GM11168 (cell line): ENCODE measurements around the gene SETD2.
"Not testable (repeated sequence)": the region's sequence is repeated elsewhere in the genome, so short reads cannot be mapped to it uniquely, and the experiment has no call there.

ENCODE experiments used
- in situ Hi-C: fragments of 300-500 bp; cut with MboI; formaldehyde crosslinking; loops from one replicate; pipeline ENCODE4 v1.12.0; 2022; ENCODE audit warnings: low sequenced_read_pairs; ENCODE audit not compliant: unreplicated experiment

SETD2 gene, protein sequence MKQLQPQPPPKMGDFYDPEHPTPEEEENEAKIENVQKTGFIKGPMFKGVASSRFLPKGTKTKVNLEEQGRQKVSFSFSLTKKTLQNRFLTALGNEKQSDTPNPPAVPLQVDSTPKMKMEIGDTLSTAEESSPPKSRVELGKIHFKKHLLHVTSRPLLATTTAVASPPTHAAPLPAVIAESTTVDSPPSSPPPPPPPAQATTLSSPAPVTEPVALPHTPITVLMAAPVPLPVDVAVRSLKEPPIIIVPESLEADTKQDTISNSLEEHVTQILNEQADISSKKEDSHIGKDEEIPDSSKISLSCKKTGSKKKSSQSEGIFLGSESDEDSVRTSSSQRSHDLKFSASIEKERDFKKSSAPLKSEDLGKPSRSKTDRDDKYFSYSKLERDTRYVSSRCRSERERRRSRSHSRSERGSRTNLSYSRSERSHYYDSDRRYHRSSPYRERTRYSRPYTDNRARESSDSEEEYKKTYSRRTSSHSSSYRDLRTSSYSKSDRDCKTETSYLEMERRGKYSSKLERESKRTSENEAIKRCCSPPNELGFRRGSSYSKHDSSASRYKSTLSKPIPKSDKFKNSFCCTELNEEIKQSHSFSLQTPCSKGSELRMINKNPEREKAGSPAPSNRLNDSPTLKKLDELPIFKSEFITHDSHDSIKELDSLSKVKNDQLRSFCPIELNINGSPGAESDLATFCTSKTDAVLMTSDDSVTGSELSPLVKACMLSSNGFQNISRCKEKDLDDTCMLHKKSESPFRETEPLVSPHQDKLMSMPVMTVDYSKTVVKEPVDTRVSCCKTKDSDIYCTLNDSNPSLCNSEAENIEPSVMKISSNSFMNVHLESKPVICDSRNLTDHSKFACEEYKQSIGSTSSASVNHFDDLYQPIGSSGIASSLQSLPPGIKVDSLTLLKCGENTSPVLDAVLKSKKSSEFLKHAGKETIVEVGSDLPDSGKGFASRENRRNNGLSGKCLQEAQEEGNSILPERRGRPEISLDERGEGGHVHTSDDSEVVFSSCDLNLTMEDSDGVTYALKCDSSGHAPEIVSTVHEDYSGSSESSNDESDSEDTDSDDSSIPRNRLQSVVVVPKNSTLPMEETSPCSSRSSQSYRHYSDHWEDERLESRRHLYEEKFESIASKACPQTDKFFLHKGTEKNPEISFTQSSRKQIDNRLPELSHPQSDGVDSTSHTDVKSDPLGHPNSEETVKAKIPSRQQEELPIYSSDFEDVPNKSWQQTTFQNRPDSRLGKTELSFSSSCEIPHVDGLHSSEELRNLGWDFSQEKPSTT (N-terminal part only)

DNA sequence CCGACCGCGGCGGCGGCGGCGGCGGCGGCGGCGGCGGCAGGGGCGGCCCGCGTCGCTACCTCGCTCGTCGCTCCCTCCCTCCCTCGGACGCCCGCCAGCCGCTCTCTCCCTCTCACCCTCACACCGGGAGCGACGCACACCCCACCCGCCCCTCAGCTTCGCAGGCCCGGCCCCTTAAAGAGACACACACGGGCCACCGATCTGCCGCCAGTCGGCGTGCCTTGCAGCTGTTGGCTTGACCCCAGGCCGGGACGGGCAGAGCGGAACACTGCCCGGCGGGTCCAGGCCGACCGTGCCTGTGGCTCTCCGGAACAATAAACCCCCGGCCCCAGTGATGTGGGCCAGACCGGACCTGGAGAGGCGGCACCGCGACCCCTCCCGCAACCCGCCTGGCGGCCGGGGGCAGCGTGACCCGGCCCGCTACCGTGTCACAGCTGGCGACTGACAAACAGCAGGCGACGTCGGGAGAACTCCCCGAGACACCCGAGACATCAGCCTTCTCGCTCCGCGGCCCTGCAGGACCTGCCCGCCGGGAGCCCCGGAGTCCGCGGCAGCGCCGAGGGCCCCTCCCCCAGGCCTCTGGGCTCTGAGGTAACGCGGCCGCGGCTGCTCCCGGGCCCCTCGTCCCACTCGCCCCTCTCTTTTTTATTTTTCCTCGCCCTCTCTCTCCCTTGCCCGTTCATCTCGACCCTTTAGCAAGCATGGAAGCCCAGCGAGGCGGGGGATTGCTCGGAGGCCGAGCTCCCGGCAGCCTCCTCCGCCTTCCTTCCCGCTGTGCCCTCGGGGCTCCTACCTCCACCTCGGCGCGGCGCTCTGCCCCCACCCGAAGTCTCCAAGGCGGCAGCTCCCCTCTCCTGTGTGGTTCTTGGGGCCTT lies at the start of gene SETD2:
SETD2 (minus strand) TSS at position 107 of the 875 bp plus-strand sequence. CDS start 189 bp downstream, outside the sequence.
- in situ Hi-C loops = no loop called here

DNA sequence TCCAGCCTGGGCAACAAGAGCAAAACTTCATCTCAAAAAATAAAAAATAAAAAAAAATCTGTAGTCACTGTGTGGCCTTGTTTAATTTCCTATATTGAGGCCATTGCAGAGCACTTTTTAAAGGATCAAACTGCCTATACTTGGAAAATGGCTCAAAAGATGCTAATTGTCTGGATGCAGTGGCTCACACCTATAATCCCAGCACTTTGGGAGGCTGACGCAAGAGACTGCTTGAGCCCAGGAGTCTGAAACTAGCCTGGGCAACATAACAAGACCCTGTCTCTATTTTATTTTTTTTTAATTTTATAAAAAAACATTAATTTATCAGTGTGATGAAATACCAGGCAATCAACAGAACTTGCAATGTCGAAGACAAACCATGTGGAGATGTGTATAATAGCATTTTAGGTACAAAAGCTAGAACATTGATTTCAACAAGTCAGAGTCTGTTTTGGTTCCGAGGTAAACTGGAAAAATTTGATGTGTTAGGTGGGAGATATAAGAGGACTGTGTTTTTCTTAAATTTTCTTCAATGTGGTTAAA lies 47.0 kb upstream of the SETD2 start:
- in situ Hi-C loops = no loop called here

DNA sequence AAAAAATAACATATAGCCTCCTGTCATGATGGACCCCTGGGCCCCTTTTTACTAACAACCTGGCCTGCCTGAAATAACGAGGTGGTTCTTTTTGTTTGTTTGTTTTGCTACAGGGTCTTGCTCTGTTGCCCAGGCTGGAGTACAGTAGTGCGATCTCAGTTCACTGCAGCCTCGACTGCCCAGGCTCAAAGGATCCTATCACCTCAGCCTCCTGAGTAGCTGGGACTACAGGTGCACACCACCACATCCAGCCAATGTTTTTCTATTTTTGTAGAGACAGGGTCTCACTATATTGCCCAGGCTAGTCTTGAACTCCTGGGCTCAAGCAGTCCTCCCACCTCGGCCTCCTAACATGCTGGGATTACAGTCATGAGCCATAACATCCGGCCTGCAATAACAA lies 42.1 kb upstream of the SETD2 start:
- in situ Hi-C loops = not testable (repeated sequence)

DNA sequence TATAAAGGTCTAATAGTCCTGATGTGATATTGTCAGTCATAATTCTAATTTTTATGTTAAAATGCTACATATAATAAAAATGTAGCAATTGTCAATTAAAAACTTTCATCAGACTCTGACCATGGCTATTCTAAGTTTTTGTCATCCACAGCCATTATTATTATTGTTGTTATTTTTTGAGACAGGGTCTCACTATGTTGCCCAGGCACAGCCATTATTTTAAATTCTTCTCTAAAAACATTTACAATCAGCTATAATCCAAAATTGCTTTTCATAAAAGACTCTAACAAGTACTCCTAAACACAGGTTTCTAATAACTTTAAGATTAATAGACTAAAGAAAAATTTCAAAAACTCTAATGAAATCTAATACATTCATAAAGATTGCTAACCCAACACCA lies 41.0 kb upstream of the SETD2 start:
- in situ Hi-C loops = no loop called here

DNA sequence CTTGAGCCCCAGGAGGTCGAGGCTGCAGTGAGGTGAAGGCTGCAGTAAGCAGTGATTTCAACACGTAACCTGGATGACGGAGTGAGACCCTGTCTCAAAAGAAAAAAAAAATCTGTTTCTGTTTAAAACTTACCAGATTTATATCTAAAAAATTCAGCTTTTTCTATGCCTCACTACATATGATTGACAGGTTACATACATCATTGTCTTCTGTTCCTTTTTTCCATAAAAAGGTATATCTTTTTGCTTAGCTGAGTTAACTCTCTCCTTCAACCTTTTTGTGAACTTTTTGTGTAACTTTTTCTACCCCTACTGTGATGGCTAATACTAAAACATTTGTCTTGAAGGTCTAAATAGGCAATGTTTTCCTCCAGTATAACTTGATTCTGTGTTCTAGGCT lies 38.6 kb upstream of the SETD2 start:
- in situ Hi-C loops = no loop called here

DNA sequence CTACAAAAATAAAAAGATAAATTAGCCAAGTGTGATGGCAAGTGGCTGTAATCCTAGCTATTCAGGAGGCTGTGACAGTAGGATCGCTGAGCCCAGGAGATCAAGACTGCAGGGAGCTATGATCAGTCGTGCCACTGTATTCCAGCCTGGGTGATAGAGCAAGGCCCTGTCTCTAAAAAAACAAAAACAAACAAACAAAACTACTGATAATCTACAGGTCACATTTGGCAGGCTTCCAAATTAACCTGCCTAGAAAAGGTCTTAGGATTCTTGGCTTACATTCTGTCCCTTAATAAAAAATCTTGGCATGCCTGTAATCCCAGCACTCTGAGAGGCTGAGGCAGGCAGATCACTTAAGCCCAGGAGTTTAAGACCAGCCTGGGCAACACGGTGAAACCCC lies 33.4 kb upstream of the SETD2 start:
- in situ Hi-C loops = no loop called here

DNA sequence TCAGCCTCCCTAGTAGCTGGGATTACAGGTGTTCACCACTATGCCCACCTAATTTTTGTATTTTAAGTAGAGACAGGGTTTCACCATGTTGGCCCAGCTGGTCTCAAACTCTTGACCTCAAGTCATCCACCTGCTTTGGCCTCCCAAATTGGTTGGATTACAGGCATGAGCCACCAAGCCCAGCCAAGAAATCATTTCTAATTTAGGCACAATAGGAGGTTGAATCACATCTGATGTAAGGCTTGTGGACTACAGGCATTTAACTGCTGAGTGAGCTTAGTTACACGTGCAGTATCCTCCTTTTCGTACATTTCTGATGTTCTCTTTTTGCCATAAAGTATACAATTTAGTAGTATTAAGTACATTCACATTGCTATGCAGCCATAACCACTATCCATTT lies 31.1 kb upstream of the SETD2 start:
- in situ Hi-C loops = no loop called here

DNA sequence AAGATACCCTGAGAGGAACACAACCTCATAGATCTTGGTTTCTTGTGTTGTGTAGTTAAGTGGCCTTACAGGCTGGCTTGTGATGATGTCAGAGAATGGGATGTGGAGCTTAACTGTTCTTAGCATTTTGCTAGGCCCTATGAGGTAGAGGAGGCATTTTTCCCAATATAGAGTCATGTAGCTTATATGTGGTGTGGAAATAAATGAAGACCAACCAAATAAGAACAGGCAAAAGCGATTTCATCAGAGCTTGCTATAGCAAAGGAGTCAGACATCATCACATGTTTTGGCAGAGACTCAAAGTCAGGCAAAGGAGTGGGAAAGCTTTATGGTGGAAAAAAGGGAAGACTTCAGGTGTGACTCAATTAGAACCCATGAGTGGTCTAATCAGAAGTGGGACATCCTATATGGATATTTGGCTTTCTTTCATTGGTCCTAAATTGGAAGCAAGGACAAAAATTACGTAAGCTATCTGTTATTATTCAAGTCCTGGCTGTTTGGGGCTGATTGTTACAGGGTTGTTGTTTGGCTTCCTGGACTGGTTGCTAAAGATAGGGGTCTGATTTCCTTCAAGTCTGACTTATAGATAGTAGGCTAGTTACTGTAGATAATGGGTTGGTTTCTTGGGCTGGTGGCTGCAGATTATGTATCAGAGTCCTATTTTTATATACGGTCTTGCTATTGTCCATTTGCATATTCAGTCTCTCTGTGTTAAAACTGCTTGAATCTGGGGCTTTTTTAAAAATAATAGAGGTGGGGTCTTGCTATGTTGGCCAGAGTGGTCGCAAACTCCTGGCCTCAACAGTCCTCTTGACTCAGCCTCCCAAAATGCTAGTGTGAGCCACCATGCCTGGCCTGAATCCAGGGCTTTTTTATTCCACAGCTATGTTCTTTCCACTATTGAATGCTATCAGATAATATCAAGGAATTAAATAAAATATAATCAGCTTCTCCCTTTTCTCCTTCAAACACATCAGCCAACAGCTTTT lies 30.3 kb upstream of the SETD2 start:
- in situ Hi-C loops = no loop called here

DNA sequence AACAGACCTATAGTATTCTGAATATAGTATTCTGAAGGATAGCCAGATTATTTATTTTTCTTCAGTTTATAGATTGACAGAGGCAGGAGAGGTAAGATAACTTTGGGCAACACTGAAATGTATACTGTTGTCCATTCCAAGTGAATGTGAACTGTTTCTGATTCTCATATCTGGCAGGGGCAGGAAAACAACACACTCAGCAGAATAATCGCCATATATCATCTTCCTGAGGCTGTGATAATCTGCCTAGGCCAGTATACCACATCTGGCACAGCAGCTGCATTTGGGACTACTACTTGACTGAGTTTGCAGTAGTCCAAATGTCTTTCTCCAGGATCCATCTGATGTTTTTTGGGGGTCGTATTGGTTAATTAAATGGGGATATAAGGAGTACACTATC lies 22.4 kb upstream of the SETD2 start:
- in situ Hi-C loops = no loop called here

DNA sequence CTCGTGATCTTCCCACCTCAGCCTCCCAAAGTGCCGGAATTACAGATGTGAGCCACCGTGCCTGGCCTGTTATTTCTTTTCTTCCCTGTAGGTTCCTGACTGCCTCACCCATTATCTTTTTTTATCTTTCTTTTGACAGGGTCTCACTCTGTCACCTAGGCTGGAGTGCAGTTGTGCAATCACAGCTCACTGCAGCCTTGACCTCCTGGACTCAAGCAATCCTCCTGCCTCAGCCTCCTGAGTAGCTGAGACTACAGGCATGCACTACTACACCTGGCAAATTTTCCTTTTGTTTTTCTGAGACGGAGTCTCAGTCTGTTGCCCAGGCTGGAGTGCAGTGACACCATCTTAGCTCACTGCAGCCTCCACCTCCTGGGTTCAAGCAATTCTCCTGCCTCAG lies 17.8 kb upstream of the SETD2 start:
- in situ Hi-C loops = not testable (repeated sequence)

DNA sequence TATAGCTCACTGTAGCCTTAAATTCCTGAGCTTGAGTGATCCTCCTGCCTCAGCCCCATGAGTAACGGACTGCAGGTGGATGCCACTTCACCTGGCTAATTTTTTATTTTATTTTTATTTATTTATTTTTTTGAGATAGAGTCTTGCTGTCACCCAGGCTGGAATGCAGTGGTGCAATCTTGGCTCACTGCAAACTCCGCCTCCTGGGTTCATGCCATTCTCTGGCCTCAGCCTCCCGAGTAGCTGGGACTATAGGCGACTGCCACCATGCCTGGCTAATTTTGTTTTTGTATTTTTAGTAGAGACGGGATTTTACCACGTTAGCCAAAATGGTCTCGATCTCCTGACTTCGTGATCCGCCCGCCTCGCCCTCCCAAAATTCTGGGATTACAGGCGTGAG lies 16.1 kb upstream of the SETD2 start:
- in situ Hi-C loops = not testable (repeated sequence)

DNA sequence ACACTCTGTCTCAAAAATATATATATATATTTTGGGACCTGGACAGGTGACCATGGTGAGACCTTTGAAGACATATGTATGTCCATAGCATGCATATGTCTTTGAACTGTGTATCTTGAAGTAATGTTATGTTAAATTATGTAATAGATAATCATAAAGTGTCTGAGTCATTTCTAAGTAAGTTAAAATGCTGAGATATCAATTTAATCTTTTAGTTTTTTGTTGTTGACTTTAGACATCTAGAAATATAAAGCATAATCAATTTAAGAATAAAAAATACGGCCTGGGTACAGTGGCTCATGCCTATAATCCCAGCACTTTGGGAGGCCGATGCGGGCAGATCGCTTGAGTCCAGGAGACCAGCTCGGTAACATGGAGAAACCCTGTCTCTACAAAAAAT lies 12.7 kb upstream of the SETD2 start:
- in situ Hi-C loops = no loop called here

DNA sequence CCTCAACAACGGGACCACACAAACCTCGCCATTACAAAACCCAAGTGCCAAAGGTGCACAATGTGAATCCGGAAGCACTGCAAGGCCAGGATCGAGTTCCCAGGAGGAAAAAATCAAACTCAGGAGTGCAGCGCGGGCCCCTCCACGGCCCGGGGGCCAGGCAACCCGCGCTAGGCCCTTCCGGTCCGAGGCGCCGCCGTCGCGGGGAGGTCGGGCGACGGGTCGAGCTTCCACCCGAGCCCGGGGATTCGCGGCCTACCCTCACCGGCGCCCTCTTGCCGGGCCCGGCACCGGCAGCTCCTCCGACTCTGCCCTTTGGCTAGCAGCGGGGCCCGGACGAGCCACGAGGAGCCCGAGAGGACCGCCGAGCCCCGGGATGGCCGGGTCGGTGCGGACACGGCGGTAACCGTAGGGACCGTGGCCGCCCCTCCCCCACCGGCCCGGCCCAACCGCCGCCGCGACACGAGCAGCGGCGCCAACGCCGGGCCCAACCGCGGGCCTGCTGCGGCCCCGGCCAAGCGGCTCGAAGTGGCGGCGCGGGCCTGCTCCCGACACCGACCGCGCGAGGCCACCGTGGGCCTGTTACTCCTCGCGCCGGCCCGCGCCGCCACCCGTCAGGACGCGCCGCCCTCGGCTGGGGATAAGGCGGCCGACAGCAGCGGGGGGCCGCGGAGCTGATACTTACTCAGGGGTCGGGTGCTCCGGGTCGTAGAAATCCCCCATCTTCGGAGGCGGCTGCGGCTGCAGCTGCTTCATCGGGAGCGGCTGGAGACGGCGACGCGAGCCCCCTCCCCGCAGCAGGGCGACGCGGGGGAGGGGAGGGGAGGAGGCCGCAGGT lies 525 bp downstream of the SETD2 start:
- in situ Hi-C loops = no loop called here

DNA sequence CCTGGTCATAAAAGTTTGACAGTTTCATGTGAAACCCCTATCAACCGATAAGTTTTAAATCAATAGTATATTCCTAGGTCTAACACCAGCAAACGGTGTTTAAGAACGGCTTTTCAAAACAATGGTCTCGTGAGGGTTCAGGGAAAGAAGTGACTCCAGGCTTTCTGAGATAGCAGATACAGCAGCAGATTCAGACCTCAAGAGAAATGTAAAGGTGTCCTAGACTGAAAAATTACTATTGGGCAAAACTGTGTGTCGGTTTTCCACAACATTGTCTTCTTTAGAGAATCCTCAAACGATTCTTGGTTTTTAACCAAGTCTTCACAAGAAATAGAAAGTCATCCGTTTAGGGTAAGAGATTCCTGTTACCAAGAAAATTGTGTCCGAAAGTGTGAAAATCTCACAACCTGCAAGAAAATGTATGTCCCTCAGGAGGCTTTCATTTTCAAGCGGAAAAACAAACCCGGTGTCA lies 1.2 kb downstream of the SETD2 start:
- in situ Hi-C loops = no loop called here

DNA sequence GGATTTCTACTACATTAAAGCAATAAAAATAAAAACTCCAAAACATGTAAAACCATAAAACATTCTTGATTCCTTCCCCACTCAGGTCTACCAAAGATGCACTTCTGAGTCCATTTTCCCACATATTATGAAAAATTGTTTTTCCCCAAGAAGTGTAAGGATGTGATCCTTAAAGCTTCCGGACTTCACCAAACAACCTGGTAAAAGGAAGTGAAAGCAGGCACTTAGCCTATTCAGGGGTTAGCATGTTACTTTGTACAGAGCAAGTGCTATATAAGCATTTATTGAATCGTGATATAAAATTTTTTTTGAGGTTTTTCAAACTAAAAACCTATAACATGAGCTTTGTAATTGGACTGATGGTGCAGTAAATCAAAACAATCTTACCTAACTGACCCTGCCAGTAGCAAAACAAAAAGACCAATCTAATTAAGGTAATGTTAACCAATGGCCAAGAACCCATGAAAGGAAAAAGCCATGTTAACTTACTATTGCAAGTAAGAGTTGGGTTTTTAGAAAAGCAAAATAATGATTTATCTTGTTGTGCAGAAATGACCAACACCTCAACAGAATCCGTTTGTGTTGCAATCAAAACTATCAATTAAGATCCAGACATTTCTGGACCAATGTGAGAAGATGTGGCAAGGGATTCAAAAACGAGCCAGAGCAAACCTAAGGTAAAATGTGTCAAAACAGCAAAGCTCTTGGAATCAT lies 1.8 kb downstream of the SETD2 start:
- in situ Hi-C loops = no loop called here

DNA sequence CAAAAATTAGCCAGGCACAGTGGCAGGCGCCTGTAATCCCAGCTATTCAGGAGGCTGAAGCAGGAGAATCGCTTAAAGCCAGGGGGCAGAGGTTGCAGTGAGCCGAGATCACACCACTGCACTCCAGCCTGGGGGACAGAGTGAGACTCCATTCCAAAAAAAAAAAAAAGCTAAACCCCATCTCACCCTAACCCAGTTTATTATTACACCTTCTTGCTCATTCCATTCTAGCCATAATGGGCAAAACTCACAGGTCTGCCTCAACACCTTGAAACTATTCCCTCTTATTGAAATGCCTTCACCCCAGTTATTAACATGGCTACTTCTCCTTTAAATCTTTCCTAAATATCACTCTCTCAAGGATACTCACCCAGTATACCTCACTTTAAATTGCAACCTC lies 4.1 kb downstream of the SETD2 start:
- in situ Hi-C loops = no loop called here

DNA sequence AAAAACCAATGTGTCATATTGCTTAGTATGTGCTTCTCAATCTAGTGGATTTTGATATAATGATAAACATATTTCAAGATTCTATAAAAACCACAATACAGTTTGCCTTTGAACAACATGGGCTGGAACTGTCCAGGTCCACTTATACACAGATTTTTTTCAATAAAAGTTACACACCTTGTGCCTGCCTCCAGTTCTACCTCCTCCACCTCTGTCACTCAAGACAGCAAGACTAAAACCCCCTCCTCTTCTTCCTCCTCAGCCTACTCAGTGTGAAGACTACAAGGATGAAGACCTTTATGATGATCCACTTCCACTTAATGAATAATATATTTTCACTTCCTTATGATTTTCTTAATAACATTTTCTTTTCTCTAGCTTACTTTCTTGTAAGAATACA lies 5.7 kb downstream of the SETD2 start:
- in situ Hi-C loops = no loop called here
